Measurements from ENCODE around the gene TRIM46. TPM values are rescaled to one million over a fixed set of nuclear protein-coding genes. Genes with fewer than 3 reads are reported as not detected.
A peak's percentile ranks its signal among the peaks of the same experiment; 100 is the strongest.

The TRIM46 gene
- total and polyA plus RNA-seq, 2 of the 13 experiments (the other 11 are each of a cell fraction or from before 2014, with no cell fraction given): 0.04 to 0.09 TPM

GRCh38 chr1:155176544-155177071, 3.0 kb downstream of the TRIM46 start (continued):
- TF ChIP-seq HBP1 (CRISPR knock-in tag; IDR thresholded peaks at IDR 0.05; ENCODE audit: low read depth) (0 out of 2 replicates have a peak, but pooled peaks have one; percentile 34), XRCC5 (optimal IDR thresholded peaks at IDR 0.05; ENCODE audit: low read length) (peak; percentile 46), HNRNPL (IDR thresholded peaks at IDR 0.05; ENCODE audit: low read depth, low read length) (peak; percentile 87; the same call in 1 of the 2 replicates), U2AF1 (optimal IDR thresholded peaks at IDR 0.05; ENCODE audit: low read depth, low read length) (no peak), ZNF530 (CRISPR knock-in tag; IDR thresholded peaks at IDR 0.05; ENCODE audit: low read depth) (no peak), PAF1 (CRISPR knock-in tag; IDR thresholded peaks at IDR 0.05) (no peak), ZNF550 (CRISPR knock-in tag; IDR thresholded peaks at IDR 0.05; ENCODE audit: borderline replicate concordance) (no peak), ZMYM2 (CRISPR knock-in tag; IDR thresholded peaks at IDR 0.05) (no peak)

GRCh38 chr1:155177192-155177917, 3.7 kb downstream of the TRIM46 start:
- H3K79me2 ChIP-seq (ENCODE audit: insufficient read depth, low read length): peaks cover 4% of the 10 kb centered on the region
- no peak overlapping the region for H2AFZ ChIP-seq (ENCODE audit: low read length)
- ATAC-seq: no peak
- H3K4me1 ChIP-seq (ENCODE audit: insufficient read depth, low read length): peaks cover 44% of the 10 kb centered on the region
- H3K4me3 ChIP-seq (replicated peaks in 1 of 3; ENCODE audit: insufficient read depth in 1 of 3, low read depth in 2 of 3, low read length in 3 of 3): peak overlapping the region in 1 of 3 experiments; percentile 69; a peak in 2 of 6 replicates
- intact Hi-C loops (cut with micrococcal nuclease; ENCODE audit: unreplicated experiment) (no loop called here), in situ Hi-C loops (cut with HindIII; ENCODE audit: extremely low pct_ligation_motif_present, low pct_unique_long_range_greater_than_20kb) (no loop called here)
- 0 out of 2 replicates have a peak, but pooled peaks have one; percentile 3 for TF ChIP-seq ZNF687 (CRISPR knock-in tag; IDR thresholded peaks at IDR 0.05)
- no peak for TF ChIP-seq DZIP1 (CRISPR knock-in tag; IDR thresholded peaks at IDR 0.05)
- CTCF ChIA-PET (ENCODE audit: low intra/inter-chr PET ratio, low total read pairs): interaction anchor here (1.2 to 1.4 kb wide), 3 partner anchors 16 to 49 kb away, joined by 4 to 12 read pairs (median 6); no protein-coding TSS in a partner anchor
- 19% methylated on average over 6 of the region's 11 CpGs for WGBS (ENCODE audit: low lambda C conversion rate)
- no peaks in the 10 kb centered on the region for H3K36me3 ChIP-seq (replicated peaks in 1 of 2; ENCODE audit: control insufficient read depth in 1 of 2, insufficient read depth in 2 of 2, low read length in 2 of 2)
- H4K20me1 ChIP-seq (ENCODE audit: insufficient read depth, low read length): no peaks in the 10 kb centered on the region
- BruUV-seq (replicated peaks): no TSS peak
- no peak for DNase-seq (ENCODE audit: low spot score)
- POLR2A ChIA-PET: interaction anchor here (0.8 to 0.9 kb wide), 2 partner anchors 16 to 42 kb away, joined by 3 to 4 read pairs; partner anchors contain the start of gene SLC50A1
- H3K27me3 ChIP-seq (ENCODE audit: control insufficient read depth in 1 of 2, insufficient read depth in 2 of 2, low read length in 2 of 2): peaks cover 2 to 9% of the 10 kb centered on the region in 2 experiments; a peak in 2 of 5 replicates
- no peak overlapping the region for H3K27ac ChIP-seq (ENCODE audit: extremely low read length, insufficient read depth, low read length)
- no peaks in the 10 kb centered on the region for H3K9me3 ChIP-seq (ENCODE audit: low read length)
- peak overlapping the region; percentile 76 for H3K4me2 ChIP-seq (ENCODE audit: low read depth, low read length)
- FAIRE-seq: no peak
- no peak overlapping the region for H3K9ac ChIP-seq (ENCODE audit: insufficient read depth, low read depth, low read length)
